A549 treated with AZD9567 at 1 μM for 4 hours (cell line): ENCODE measurements around the gene NDUFA6. TPM values are rescaled to one million over a fixed set of nuclear protein-coding genes. Genes with fewer than 3 reads are reported as not detected.

Source experiments
- total RNA-seq: library from RNA; stranded (reverse); fragments of 200-300 nt; extraction: Qiagen RNA extraction; gene quantifications from 5 replicates; pipeline ENCODE4 v1.2.3, GENCODE V29; 2022; ENCODE audit not compliant: insufficient read depth

Gene NDUFA6
- 65.6 to 71.4 TPM (median 68.9 TPM) in 5 replicates for total RNA-seq

DNA sequence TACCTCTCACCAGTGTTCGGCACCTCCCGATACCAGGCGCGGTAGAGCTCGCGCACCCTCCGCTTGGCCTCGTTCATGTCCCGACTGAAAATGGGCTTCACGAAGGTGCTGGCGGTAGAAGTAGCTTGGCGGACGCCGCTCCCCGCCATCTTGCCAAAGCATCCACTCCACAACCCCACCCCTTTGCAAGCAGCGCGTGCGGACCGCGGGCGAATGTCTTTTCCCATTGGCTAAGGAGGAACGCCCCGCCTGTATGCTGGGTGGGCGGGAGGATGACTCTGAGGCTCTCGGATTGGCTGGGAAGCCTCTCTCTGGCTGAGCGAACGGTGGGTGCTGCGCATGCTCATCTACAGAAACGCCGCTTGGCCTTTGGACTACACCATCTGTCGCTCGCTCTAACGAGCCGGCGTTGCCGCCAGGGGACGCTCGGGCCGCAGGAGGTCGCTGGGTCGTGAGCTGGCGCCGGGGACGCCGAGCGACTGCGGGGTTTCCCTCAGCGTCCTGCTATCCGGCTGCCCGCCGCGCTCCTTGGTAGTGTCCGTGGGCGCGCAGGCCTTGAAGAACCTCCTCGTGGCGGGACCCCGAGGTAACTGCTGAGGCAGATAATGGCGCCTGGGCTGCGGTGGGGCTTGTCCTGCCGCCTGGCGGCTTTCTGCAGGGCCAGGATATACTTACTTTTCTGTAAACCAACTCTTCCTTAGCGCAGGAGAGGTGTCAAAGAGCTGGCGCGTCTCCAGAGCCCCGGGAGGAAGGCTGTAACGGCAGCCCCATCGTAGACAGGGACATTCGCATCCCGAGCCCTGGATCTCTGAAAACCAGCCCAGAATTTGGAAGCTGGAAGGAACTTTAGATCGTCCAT is at the start of gene NDUFA6:
TSS of gene NDUFA6 (minus strand) at position 177 of the 859 bp plus-strand sequence. CDS start at position 149, 28 bp downstream.

DNA sequence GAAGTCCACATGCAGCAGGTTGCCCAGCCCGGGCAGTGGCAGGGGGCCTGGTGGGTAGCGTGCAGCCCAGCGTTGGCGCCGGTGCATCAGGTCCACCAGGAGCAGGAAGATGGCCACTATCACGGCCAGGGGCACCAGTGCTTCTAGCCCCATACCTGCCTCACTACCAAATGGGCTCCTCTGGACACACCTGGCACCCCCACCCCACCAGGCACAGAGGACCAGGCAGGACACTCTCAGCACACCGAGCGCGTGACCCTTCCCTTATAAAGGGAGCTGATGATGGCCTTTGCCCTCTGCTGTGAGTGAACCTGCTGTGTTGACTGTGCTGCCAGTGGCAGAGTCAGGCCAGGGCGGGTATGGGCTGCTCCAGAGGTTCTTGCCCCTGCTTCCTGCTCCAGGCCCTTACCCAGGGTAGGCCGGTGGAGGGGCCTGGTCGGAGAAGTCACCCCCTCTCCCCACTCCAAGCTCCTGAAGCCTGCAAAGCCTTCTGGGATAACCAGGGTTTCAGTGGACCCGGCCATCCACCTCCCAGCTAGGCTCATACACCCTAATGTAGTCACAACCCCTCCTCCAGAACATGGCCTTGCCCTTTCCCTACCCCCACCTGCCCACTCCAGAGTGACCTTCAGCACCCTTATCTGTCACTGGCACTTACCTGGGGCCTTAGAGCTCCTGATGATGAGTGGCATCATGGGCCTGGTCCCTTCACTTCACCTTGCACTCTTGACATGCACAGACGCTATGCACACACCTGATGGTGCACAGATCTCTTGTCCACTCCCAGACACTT is 40.3 kb upstream of the NDUFA6 start, which contains the start of gene CYP2D6:
TSS of gene CYP2D6 (minus strand) at position 172 of the 793 bp plus-strand sequence. CDS start at position 153, 19 bp downstream.

DNA sequence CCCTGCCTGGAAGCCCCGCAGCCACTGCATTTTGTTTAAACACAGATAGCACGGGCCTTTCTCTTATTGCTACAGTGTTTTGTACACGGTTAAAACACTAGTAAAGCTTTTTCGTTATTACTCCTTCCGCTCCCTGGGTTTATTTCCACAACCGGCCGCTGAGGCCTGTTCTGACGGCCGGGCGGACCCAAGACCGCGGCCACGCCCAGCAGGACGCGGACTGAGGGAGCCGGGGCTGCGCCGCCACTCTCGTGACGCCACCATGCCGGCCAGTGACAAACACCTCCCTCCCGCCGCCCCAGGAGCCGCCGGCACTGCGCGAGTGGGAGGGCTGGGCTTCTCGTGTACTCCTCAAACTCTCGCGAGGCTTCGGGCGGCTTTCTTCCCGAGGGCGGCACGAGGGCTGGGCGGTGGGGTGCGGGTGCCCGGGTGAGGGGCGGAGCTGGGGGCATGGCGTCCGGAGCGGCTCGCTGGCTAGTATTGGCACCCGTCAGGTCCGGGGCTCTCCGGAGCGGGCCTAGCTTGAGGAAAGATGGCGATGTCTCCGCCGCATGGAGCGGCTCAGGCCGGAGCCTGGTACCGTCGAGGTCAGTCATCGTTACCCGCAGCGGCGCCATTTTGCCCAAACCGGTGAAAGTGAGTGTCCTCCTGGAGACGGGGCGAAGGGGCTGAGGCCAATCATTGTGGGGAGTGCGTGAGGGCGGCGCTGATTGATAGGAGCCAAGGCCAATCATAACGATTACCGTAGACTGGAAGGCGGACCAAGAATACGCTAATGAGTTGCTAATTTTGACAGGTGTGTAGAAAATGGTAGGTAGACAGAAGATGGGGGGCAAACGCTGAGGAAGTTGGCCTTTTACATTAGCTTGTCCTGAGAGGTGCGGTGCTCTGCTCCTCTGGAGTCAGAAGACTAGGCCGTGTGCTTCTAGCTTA is 11.0 kb downstream of the NDUFA6 start, which contains the start of gene SMDT1:
TSS of gene SMDT1 (plus strand) at position 382 of the 933 bp plus-strand sequence. CDS start at position 451, 69 bp downstream.

DNA sequence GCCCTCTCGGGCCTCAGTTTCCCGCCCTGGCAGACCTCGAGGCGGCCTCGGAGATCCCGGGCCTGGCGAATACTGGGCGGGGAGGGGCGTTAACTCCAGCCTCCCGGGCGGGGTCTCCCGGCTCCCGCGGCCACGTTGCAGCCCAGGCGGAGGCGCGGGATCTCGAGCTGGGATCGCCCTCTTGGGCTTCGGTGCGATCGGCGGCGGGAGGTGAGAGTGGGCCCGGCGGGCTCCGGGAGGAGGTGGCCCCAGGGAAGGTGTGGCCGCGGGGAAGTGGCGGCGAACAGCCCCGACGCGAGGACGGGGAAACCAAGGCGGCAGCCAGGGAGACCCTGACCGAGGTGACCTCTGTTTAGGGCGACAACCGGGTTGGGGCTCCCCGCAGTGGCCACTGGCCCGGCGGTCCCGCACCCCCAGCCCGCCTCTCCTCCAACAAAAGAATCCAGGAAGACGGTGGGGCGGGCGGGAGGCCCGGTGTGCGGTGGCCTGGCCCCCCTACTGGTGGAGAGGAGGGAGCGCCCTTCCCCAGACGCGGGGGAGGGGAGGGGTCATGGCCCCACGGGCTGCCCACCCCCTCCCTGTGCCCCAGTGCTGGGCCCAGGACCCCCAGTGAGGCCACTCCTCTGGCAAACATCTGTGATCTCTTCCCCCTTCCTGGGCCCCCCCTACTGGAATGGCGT is 16.3 kb downstream of the NDUFA6 start, which contains the start of gene PHETA2:
TSS of gene PHETA2 (plus strand) at position 117 of the 680 bp plus-strand sequence. CDS start 3,046 bp downstream, outside the sequence.

DNA sequence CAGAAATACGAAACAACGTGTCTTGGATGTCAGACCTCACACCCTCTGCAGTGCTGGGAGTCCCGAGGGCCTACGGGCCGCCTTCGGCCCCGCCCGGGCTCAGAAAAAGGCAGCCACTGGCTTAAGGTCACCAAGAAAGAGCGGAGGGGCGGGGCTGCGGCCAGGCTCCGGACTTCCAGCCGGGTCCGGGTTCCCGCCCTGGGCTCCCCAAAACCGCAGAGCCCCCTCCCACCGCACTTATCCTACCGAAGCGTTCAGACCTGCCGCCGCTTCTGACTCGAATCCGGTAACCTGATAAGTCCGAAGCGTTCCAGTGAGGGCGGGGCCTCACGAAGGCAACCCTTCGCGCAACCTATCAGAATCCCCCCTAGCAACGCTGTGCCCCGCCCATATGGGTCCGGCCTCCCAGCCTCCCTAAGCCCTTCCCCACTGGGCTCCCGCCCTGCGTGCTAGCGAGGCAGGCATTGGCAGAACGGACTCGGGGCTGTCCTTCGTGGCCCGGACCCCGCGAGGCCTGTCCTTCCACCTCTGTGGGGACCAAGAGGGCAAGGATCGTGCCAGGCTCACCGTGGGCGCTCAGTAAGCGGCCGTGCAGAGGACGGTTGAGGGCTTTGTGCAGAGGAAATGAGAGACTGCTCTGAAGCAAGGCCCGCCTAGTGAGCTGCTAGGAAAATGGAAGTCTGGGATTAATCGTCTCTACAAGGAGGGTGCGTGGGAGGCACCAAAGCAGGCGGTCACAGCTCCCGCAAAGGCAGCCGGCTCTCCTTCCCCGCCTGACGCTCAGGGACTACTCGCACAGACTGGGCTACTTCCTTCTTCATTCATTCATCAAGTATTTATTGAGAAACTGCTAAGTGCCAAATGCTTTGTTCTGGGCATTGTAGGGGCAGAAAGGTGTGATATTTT is 19.8 kb downstream of the NDUFA6 start, which contains the start of gene NAGA:
TSS of gene NAGA (minus strand) at position 296 of the 906 bp plus-strand sequence. CDS start 515 bp downstream, outside the sequence.

Other genes with a start within 250 kb of the NDUFA6 start
- 0.19 to 0.31 TPM (median 0.25 TPM) in 4 of 5 replicates, not detected in the other for gene SHISA8, start 175.7 kb downstream of the NDUFA6 start, total RNA-seq
- 0.23 to 0.32 TPM (median 0.25 TPM) in 4 of 5 replicates, not detected in the other for gene TNFRSF13C, start 164.0 kb downstream of the NDUFA6 start, total RNA-seq
- gene CENPM, start 143.6 kb downstream of the NDUFA6 start, total RNA-seq = 34.6 to 42.1 TPM (median 35.3 TPM) in 5 replicates
- 0.91 to 1.2 TPM (median 1.1 TPM) in 5 replicates for gene SEPTIN3, start 121.3 kb downstream of the NDUFA6 start, total RNA-seq
- gene WBP2NL, start 92.0 kb downstream of the NDUFA6 start, total RNA-seq = 0.09 to 0.11 TPM (median 0.10 TPM) in 3 of 5 replicates, not detected in the others
- 6.5 to 10.3 TPM (median 7.2 TPM) in 5 replicates for gene NAGA, start 20.0 kb downstream of the NDUFA6 start, total RNA-seq
- not detected in 5 replicates for gene PHETA2, start 16.5 kb downstream of the NDUFA6 start, total RNA-seq
- gene SMDT1, start 11.1 kb downstream of the NDUFA6 start, total RNA-seq = 28.5 to 45.4 TPM (median 41.9 TPM) in 5 replicates
- 0.55 to 0.77 TPM (median 0.68 TPM) in 4 of 5 replicates, not detected in the other for gene CYP2D6, start 40.0 kb upstream of the NDUFA6 start, total RNA-seq
- gene TCF20, start 179.9 kb upstream of the NDUFA6 start, total RNA-seq = 11.1 to 14.3 TPM (median 13.3 TPM) in 5 replicates